B cell (primary cell): Measurements from ENCODE around the gene EYA4. TPM values are rescaled to one million over a fixed set of nuclear protein-coding genes. Genes with fewer than 3 reads are reported as not detected.

ENCODE experiments used
- ATAC-seq: fragments of 200-7000 bp; cut with Tn5 transposase; one replicate; pipeline ENCODE4 v1.10.0; 2021; ENCODE audit warnings: low read depth, mild to moderate bottlenecking, moderate number of reproducible peaks, moderate library complexity
- CTCF ChIA-PET: fragments of 350-600 bp; sonication (Branson Sonifier 250); formaldehyde crosslinking; loops from one replicate; lab custom pipeline; 2021; ENCODE audit warnings: antibody characterized with exemption, inconsistent platforms; lab: Charles Lee
- POLR2A ChIA-PET: fragments of 350-600 bp; sonication (Branson Sonifier 250); formaldehyde crosslinking; loops from one replicate; lab custom pipeline; 2021; ENCODE audit warnings: antibody characterized with exemption; lab: Charles Lee
- DNase-seq: peaks from one replicate; pipeline ENCODE4 v3.0.0; 2013
- H2AFZ ChIP-seq: 2 replicates; pipeline ENCODE4 v1.6.1; 2012; ENCODE audit warnings: mild to moderate bottlenecking, low read depth, low read length; ENCODE audit not compliant: insufficient read depth, poor library complexity, severe bottlenecking
- H3K27ac ChIP-seq, 2 donors: 1 replicate in 1 of 2; 2 replicates in 1 of 2; pipeline ENCODE4 v1.5.1; 2012 to 2013; ENCODE audit warnings: low read length in 2 of 2, mild to moderate bottlenecking in 2 of 2, moderate library complexity in 1 of 2
- H3K27me3 ChIP-seq, 4 experiments: fragments of 200-600 bp in 1 of 4; sonication (generic) in 1 of 4; replicated peaks in 1 of 4; 1 replicate in 2 of 4; 2 replicates in 2 of 4; pipeline versions ENCODE4 v1.6.1 to v1.7.0; 2013 to 2016; ENCODE audit warnings: low read length in 3 of 4, mild to moderate bottlenecking in 2 of 4, mixed read lengths in 1 of 4, moderate library complexity in 1 of 4; ENCODE audit not compliant: insufficient read depth in 4 of 4, control insufficient read depth in 3 of 4; ENCODE audit errors: control extremely low read depth in 1 of 4
- H3K36me3 ChIP-seq, 2 experiments: replicated peaks in 1 of 2; 1 replicate in 1 of 2; 2 replicates in 1 of 2; pipeline versions ENCODE4 v1.6.1 to v1.7.1; 2013; ENCODE audit warnings: low read length in 1 of 2; ENCODE audit not compliant: insufficient read depth in 2 of 2, control insufficient read depth in 1 of 2; ENCODE audit errors: control extremely low read depth in 1 of 2, extremely low read depth in 1 of 2
- H3K4me1 ChIP-seq, 2 donors: fragments of 200-600 bp in 1 of 2; sonication (generic) in 1 of 2; 1 replicate in 1 of 2; 2 replicates in 1 of 2; pipeline versions ENCODE4 v1.5.1 to v1.6.1; 2013 to 2017; ENCODE audit warnings: low read length in 2 of 2; ENCODE audit not compliant: control insufficient read depth in 2 of 2, insufficient read depth in 2 of 2
- H3K4me2 ChIP-seq: replicated peaks from 2 replicates; pipeline ENCODE3; 2012; ENCODE audit warnings: mild to moderate bottlenecking, low read depth, low read length; ENCODE audit not compliant: poor library complexity, severe bottlenecking
- H3K4me3 ChIP-seq, 5 experiments: fragments of 200-600 bp in 1 of 5; sonication (generic) in 1 of 5; 1 replicate in 3 of 5; 2 replicates in 2 of 5; pipeline versions ENCODE4 v1.5.1 to v1.7.0; 2011 to 2016; ENCODE audit warnings: low read length in 4 of 5, mild to moderate bottlenecking in 4 of 5, low read depth in 2 of 5, control low read depth in 1 of 5, moderate library complexity in 1 of 5; ENCODE audit not compliant: insufficient read depth in 1 of 5; ENCODE audit errors: control extremely low read depth in 1 of 5, extremely low read depth in 1 of 5
- H3K79me2 ChIP-seq: fragments of 200-600 bp; sonication (generic); one replicate; pipeline ENCODE4 v1.6.0; 2016; ENCODE audit warnings: low read length; ENCODE audit not compliant: control insufficient read depth, insufficient read depth
- H3K9ac ChIP-seq: fragments of 200-600 bp; sonication (generic); 2 replicates; pipeline ENCODE4 v1.6.1; 2017; ENCODE audit warnings: mild to moderate bottlenecking, low read length, moderate library complexity
- H3K9me3 ChIP-seq, 3 donors: one replicate each; pipeline versions ENCODE4 v1.6.1 to v1.7.1; 2013; ENCODE audit warnings: low read length in 2 of 3; ENCODE audit not compliant: control insufficient read depth in 2 of 3, insufficient read depth in 1 of 3; ENCODE audit errors: control extremely low read depth in 1 of 3
- H4K20me1 ChIP-seq: 2 replicates; pipeline ENCODE4 v1.6.0; 2012; ENCODE audit warnings: mild to moderate bottlenecking, low read length; ENCODE audit not compliant: insufficient read depth, control insufficient read depth, poor library complexity, severe bottlenecking
- H3K27ac Mint-ChIP-seq: one replicate; pipeline ENCODE4 v1.8.0; 2021; ENCODE audit warnings: mixed read lengths
- H3K27me3 Mint-ChIP-seq: one replicate; pipeline ENCODE4 v1.8.0; 2021; ENCODE audit warnings: mixed read lengths
- H3K4me1 Mint-ChIP-seq: one replicate; pipeline ENCODE4 v1.8.0; 2021; ENCODE audit warnings: mixed read lengths
- H3K4me3 Mint-ChIP-seq: one replicate; pipeline ENCODE4 v1.8.0; 2021; ENCODE audit warnings: mixed read lengths
- H3K9me3 Mint-ChIP-seq: one replicate; pipeline ENCODE4 v1.8.0; 2022; ENCODE audit warnings: mixed read lengths; ENCODE audit not compliant: insufficient read depth
- EZH2 ChIP-seq: IDR thresholded peaks from 2 replicates; pipeline ENCODE4 v1.6.1; 2012; ENCODE audit warnings: borderline replicate concordance, low read depth, mild to moderate bottlenecking, moderate library complexity, low read length; ENCODE audit not compliant: insufficient read depth, poor library complexity, severe bottlenecking
- WGBS: methylation state at CpG from one replicate; pipeline ENCODE4 v1.1.5; 2013; ENCODE audit warnings: missing lambda C conversion rate; ENCODE audit not compliant: insufficient coverage; 5-methylcytosine and 5-hydroxymethylcytosine counted together
- intact Hi-C: fragments of 100-400 bp; cut with micrococcal nuclease; formaldehyde crosslinking; loops from one replicate; pipeline ENCODE4 v1.10.0; 2022
- polyA plus RNA-seq: library from polyadenylated mRNA; depleted of rRNA; stranded (reverse); fragments of >200 nt; gene quantifications from 2 replicates; pipeline ENCODE4 v1.2.3, GENCODE V29; 2012
- total RNA-seq, 2 donors: library from RNA; stranded (reverse); fragments of 120-200 nt in 1 of 2; gene quantifications; 1 replicate in 1 of 2; 2 replicates in 1 of 2; pipeline versions ENCODE4 v1.2.3 to v1.2.4, GENCODE V29; 2013 to 2022
- TF ChIP-seq, protein P1 (sequence below): fragments of 200-600 bp; IDR thresholded peaks from one replicate; pipeline ENCODE4 v1.8.0; 2022; ENCODE audit warnings: antibody characterized with exemption, mild to moderate bottlenecking

The EYA4 gene
- total and polyA plus RNA-seq, 2 donors (not counting 1 experiment from before 2014, with no cell fraction given), result 0.49 TPM; not detected in 1

DNA sequence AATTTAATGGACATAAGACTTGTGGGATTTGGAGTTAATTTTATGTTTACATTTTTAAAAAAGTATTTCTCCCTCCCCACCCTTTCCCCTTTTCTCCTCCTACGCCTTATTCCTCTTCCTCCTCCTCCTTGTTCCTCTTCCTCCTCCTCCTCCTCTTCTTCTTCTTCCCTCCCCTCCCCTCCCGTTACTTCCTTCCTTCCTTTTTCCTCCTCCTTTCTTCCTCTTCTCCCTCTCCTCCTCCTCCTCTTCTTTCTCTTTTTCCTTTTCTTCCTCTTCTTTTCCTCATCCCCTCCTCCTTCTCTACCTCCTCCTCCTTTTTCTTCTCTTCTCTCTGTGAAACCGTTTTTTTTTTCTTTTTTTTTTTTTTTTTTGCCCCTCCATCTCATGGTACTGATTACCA, 139.6 kb downstream of the EYA4 start:
- Histone ChIP-seq H3K4me1 (no peaks in the 10 kb centered on the region), H3K9ac (no peak overlapping the region), H3K4me3 (no peak overlapping the region), H3K4me2 (no peak overlapping the region), H3K9me3 (no peaks in the 10 kb centered on the region), H3K79me2 (no peaks in the 10 kb centered on the region), H3K27ac (no peak overlapping the region), H2AFZ (no peak overlapping the region), H3K27me3 (peaks cover 0 to 3% (median 0%) of the 10 kb centered on the region in 4 experiments), H4K20me1 (no peaks in the 10 kb centered on the region), H3K36me3 (no peaks in the 10 kb centered on the region)
- Mint-ChIP-seq H3K27ac (no peak overlapping the region), H3K27me3 (peaks cover 6% of the 10 kb centered on the region), H3K9me3 (no peaks in the 10 kb centered on the region), H3K4me3 (no peak overlapping the region), H3K4me1 (no peaks in the 10 kb centered on the region)
- no peak for ATAC-seq
- CTCF ChIA-PET, result no interaction called here
- WGBS, result 81% methylated on average over 2 of the region's 3 CpGs
- DNase-seq, result no peak
- TF ChIP-seq EZH2, result no peak
- TF ChIP-seq, protein P1, sequence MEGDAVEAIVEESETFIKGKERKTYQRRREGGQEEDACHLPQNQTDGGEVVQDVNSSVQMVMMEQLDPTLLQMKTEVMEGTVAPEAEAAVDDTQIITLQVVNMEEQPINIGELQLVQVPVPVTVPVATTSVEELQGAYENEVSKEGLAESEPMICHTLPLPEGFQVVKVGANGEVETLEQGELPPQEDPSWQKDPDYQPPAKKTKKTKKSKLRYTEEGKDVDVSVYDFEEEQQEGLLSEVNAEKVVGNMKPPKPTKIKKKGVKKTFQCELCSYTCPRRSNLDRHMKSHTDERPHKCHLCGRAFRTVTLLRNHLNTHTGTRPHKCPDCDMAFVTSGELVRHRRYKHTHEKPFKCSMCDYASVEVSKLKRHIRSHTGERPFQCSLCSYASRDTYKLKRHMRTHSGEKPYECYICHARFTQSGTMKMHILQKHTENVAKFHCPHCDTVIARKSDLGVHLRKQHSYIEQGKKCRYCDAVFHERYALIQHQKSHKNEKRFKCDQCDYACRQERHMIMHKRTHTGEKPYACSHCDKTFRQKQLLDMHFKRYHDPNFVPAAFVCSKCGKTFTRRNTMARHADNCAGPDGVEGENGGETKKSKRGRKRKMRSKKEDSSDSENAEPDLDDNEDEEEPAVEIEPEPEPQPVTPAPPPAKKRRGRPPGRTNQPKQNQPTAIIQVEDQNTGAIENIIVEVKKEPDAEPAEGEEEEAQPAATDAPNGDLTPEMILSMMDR, result no peak
- intact Hi-C loops, result no loop called here
- POLR2A ChIA-PET, result no interaction called here

DNA sequence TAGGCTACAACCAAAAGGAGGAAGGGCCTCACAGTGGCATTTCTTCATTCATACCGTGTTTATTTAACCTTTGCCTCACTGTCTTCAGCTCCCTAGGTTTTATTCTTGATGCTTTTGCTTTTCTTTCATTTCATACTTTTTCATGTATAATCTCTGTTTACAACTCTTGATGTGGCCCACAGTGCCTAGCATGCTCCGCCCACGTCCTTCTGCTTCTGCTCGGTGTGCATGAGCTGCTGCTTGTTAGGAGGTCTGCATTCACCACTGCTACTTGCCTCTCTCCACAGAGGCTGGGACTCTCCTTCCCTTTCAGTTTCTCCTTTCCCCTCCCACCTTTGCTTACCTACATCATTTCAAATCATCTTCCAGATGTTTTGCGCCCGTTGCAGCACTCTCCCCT, 147.6 kb downstream of the EYA4 start:
- no peak for ATAC-seq

More for the DNA sequence above, 147.6 kb downstream of the EYA4 start:
- no peak for DNase-seq
- H3K4me3 Mint-ChIP-seq, result no peak overlapping the region
- H3K27ac Mint-ChIP-seq, result no peak overlapping the region
- WGBS, result 95% methylated on average over 4 of the region's 6 CpGs
- peaks cover 3% of the 10 kb centered on the region for H3K27me3 Mint-ChIP-seq
- no peaks in the 10 kb centered on the region for H3K79me2 ChIP-seq
- no peak overlapping the region for H2AFZ ChIP-seq
- H3K4me1 Mint-ChIP-seq, result no peaks in the 10 kb centered on the region
- no peaks in the 10 kb centered on the region for H3K27me3 ChIP-seq
- no peak overlapping the region for H3K4me2 ChIP-seq
- ChIA-PET POLR2A (no interaction called here), CTCF (no interaction called here)
- H3K4me1 ChIP-seq, result no peaks in the 10 kb centered on the region
- no peaks in the 10 kb centered on the region for H3K9me3 ChIP-seq
- H3K36me3 ChIP-seq, result no peaks in the 10 kb centered on the region
- intact Hi-C loops, result no loop called here
- no peak overlapping the region for H3K4me3 ChIP-seq
- H3K9me3 Mint-ChIP-seq, result no peaks in the 10 kb centered on the region
- H3K9ac ChIP-seq, result no peak overlapping the region
- no peak overlapping the region for H3K27ac ChIP-seq
- no peak for TF ChIP-seq EZH2
- TF ChIP-seq, protein P1, result no peak
- no peaks in the 10 kb centered on the region for H4K20me1 ChIP-seq
